ENCODE measurements around the gene ZCCHC17. TPM values are rescaled to one million over a fixed set of nuclear protein-coding genes. Genes with fewer than 3 reads are reported as not detected.

Gene ZCCHC17
- total and polyA plus RNA-seq, 2 donors (not counting 1 experiment from before 2014, with no cell fraction given), result 14.1 to 20.3 TPM

GRCh38 chr1:31366796-31367195 lies 70.0 kb downstream of the ZCCHC17 start:
- H3K4me3 Mint-ChIP-seq, result no peak overlapping the region
- no peak for ATAC-seq (ENCODE audit: low read depth)
- H3K9ac ChIP-seq (ENCODE audit: low read length), result no peak overlapping the region
- H3K27ac ChIP-seq (ENCODE audit: low read length in 2 of 2), result no peak overlapping the region
- H3K9me3 Mint-ChIP-seq (ENCODE audit: insufficient read depth), result no peaks in the 10 kb centered on the region
- H3K9me3 ChIP-seq (ENCODE audit: control extremely low read depth in 1 of 3, control insufficient read depth in 2 of 3, insufficient read depth in 1 of 3, low read length in 2 of 3), result no peaks in the 10 kb centered on the region
- no peaks in the 10 kb centered on the region for H3K27me3 Mint-ChIP-seq
- no peaks in the 10 kb centered on the region for H3K27me3 ChIP-seq (replicated peaks in 1 of 4; ENCODE audit: control extremely low read depth in 1 of 4, control insufficient read depth in 3 of 4, insufficient read depth in 4 of 4, low read length in 3 of 4)
- no peaks in the 10 kb centered on the region for H4K20me1 ChIP-seq (ENCODE audit: control insufficient read depth, insufficient read depth, low read length, poor library complexity, severe bottlenecking)
- H3K36me3 ChIP-seq (replicated peaks in 1 of 2; ENCODE audit: control extremely low read depth in 1 of 2, control insufficient read depth in 1 of 2, extremely low read depth in 1 of 2, insufficient read depth in 2 of 2, low read length in 1 of 2), result peaks cover 0 to 22% of the 10 kb centered on the region in 2 experiments
- no peak overlapping the region for H3K4me2 ChIP-seq (replicated peaks; ENCODE audit: low read depth, low read length, poor library complexity, severe bottlenecking)
- no peaks in the 10 kb centered on the region for H3K4me1 ChIP-seq (ENCODE audit: control insufficient read depth in 2 of 2, insufficient read depth in 2 of 2, low read length in 2 of 2)
- intact Hi-C loops (cut with micrococcal nuclease), result no loop called here
- TF ChIP-seq CTCF (IDR thresholded peaks at IDR 0.05), result no peak
- TF ChIP-seq EZH2 (IDR thresholded peaks at IDR 0.05; ENCODE audit: borderline replicate concordance, insufficient read depth, low read depth, low read length, poor library complexity, severe bottlenecking), result no peak
- ChIA-PET POLR2A (no interaction called here), CTCF (no interaction called here)
- no peaks in the 10 kb centered on the region for H3K4me1 Mint-ChIP-seq
- no peak overlapping the region for H2AFZ ChIP-seq (ENCODE audit: insufficient read depth, low read depth, low read length, poor library complexity, severe bottlenecking)
- H3K79me2 ChIP-seq (ENCODE audit: control insufficient read depth, insufficient read depth, low read length), result no peaks in the 10 kb centered on the region
- H3K27ac Mint-ChIP-seq, result no peak overlapping the region
- DNase-seq, result no peak
- WGBS (ENCODE audit: insufficient coverage), result 100% methylated on average over 1 of the region's 2 CpGs
- no peak overlapping the region for H3K4me3 ChIP-seq (ENCODE audit: control extremely low read depth in 1 of 5, extremely low read depth in 1 of 5, insufficient read depth in 1 of 5, low read depth in 2 of 5, low read length in 4 of 5)

GRCh38 chr1:31368611-31369107 lies 71.8 kb downstream of the ZCCHC17 start:
- no peak overlapping the region for H3K4me3 ChIP-seq (ENCODE audit: control extremely low read depth in 1 of 5, extremely low read depth in 1 of 5, insufficient read depth in 1 of 5, low read depth in 2 of 5, low read length in 4 of 5)
- DNase-seq (no peak), ATAC-seq (ENCODE audit: low read depth) (no peak)
- H2AFZ ChIP-seq (ENCODE audit: insufficient read depth, low read depth, low read length, poor library complexity, severe bottlenecking), result no peak overlapping the region
- CTCF ChIA-PET, result no interaction called here
- peaks cover 0 to 16% of the 10 kb centered on the region in 2 experiments for H3K36me3 ChIP-seq (replicated peaks in 1 of 2; ENCODE audit: control extremely low read depth in 1 of 2, control insufficient read depth in 1 of 2, extremely low read depth in 1 of 2, insufficient read depth in 2 of 2, low read length in 1 of 2)
- H3K9ac ChIP-seq (ENCODE audit: low read length), result no peak overlapping the region
- peaks cover 8 to 14% of the 10 kb centered on the region in 2 donors for H3K4me1 ChIP-seq (ENCODE audit: control insufficient read depth in 2 of 2, insufficient read depth in 2 of 2, low read length in 2 of 2)
- Mint-ChIP-seq H3K27me3 (peaks cover 5% of the 10 kb centered on the region), H3K27ac (no peak overlapping the region), H3K4me1 (peaks cover 15% of the 10 kb centered on the region), H3K4me3 (no peak overlapping the region), H3K9me3 (ENCODE audit: insufficient read depth) (no peaks in the 10 kb centered on the region)
- intact Hi-C loops (cut with micrococcal nuclease), result no loop called here
- H4K20me1 ChIP-seq (ENCODE audit: control insufficient read depth, insufficient read depth, low read length, poor library complexity, severe bottlenecking), result no peaks in the 10 kb centered on the region
- H3K4me2 ChIP-seq (replicated peaks; ENCODE audit: low read depth, low read length, poor library complexity, severe bottlenecking), result no peak overlapping the region
- peaks cover 0 to 9% (median 2%) of the 10 kb centered on the region in 4 experiments for H3K27me3 ChIP-seq (replicated peaks in 1 of 4; ENCODE audit: control extremely low read depth in 1 of 4, control insufficient read depth in 3 of 4, insufficient read depth in 4 of 4, low read length in 3 of 4)
- POLR2A ChIA-PET, result no interaction called here
- no peak overlapping the region for H3K27ac ChIP-seq (ENCODE audit: low read length in 2 of 2)
- TF ChIP-seq CTCF (IDR thresholded peaks at IDR 0.05) (no peak), EZH2 (IDR thresholded peaks at IDR 0.05; ENCODE audit: borderline replicate concordance, insufficient read depth, low read depth, low read length, poor library complexity, severe bottlenecking) (no peak)
- H3K9me3 ChIP-seq (ENCODE audit: control extremely low read depth in 1 of 3, control insufficient read depth in 2 of 3, insufficient read depth in 1 of 3, low read length in 2 of 3), result no peaks in the 10 kb centered on the region
- no peaks in the 10 kb centered on the region for H3K79me2 ChIP-seq (ENCODE audit: control insufficient read depth, insufficient read depth, low read length)
- 97% methylated on average over 3 of the region's 3 CpGs for WGBS (ENCODE audit: insufficient coverage)

Data from B cell (primary cell).